Suprapubic skin (tissue), 4 donors: ENCODE measurements around the gene COPZ1. TPM values are rescaled to one million over a fixed set of nuclear protein-coding genes. Genes with fewer than 3 reads are reported as not detected.

ENCODE experiments used
- DNase-seq, 2 donors: peaks; one replicate each; pipeline ENCODE4 v3.0.0-alpha.2; 2019; ENCODE audit warnings: low spot score in 2 of 2
- H3K27ac ChIP-seq: fragments of 200-600 bp; sonication (generic); one replicate; pipeline ENCODE4 v1.5.1; 2019
- H3K27me3 ChIP-seq: fragments of 200-600 bp; sonication (generic); one replicate; pipeline ENCODE4 v1.5.1; 2019
- H3K36me3 ChIP-seq: fragments of 200-600 bp; sonication (generic); one replicate; pipeline ENCODE4 v1.5.1; 2019
- H3K4me1 ChIP-seq: fragments of 200-600 bp; sonication (generic); one replicate; pipeline ENCODE4 v1.5.1; 2019
- H3K4me3 ChIP-seq: fragments of 200-600 bp; sonication (generic); one replicate; pipeline ENCODE4 v1.5.1; 2019; ENCODE audit warnings: mild to moderate bottlenecking
- H3K9me3 ChIP-seq: fragments of 200-600 bp; sonication (generic); one replicate; pipeline ENCODE4 v1.5.1; 2019
- CTCF ChIP-seq, 2 donors: fragments of 200-600 bp in 1 of 2; fragments of 450-650 bp in 1 of 2; sonication (generic) in 1 of 2; IDR thresholded peaks; one replicate each; pipeline ENCODE4 v1.5.1; 2016 to 2019; ENCODE audit warnings: antibody characterized with exemption in 2 of 2, mild to moderate bottlenecking in 1 of 2, moderate library complexity in 1 of 2
- EP300 ChIP-seq: sonication (generic); formaldehyde crosslinking; IDR thresholded peaks from one replicate; pipeline ENCODE4 v1.6.1; 2017; ENCODE audit warnings: antibody characterized with exemption
- POLR2A ChIP-seq, 2 donors: fragments of 450-650 bp; IDR thresholded peaks; one replicate each; pipeline ENCODE4 v1.6.1; 2017; ENCODE audit warnings: antibody characterized with exemption in 2 of 2, mild to moderate bottlenecking in 2 of 2, moderate library complexity in 2 of 2
- POLR2AphosphoS5 ChIP-seq, 3 donors: sonication (generic); formaldehyde crosslinking; IDR thresholded peaks; one replicate each; pipeline ENCODE4 v1.6.1; 2017; ENCODE audit warnings: antibody characterized with exemption in 3 of 3
- WGBS: methylation state at CpG from one replicate; pipeline ENCODE4 v1.1.5; 2018; 5-methylcytosine and 5-hydroxymethylcytosine counted together
- total RNA-seq, 4 donors: library from RNA; depleted of rRNA; stranded (reverse); fragments of >200 nt; gene quantifications; one replicate each; pipeline ENCODE4 v1.1.0, GENCODE V29; 2016

Gene COPZ1
- total RNA-seq, 4 donors from 2014 or later, result 70.9 to 89.0 (median 77.6) TPM

- Histone ChIP-seq H3K9me3 (no peaks in the 10 kb centered on the region), H3K4me1 (no peaks in the 10 kb centered on the region), H3K27me3 (peaks cover 2% of the 10 kb centered on the region), H3K36me3 (no peaks in the 10 kb centered on the region), H3K4me3 (no peak overlapping the region), H3K27ac (no peak overlapping the region)
- TF ChIP-seq EP300 (no peak), CTCF (IDR thresholded peaks at IDR 0.05) (peak; percentile 58 to 64), POLR2AphosphoS5 (IDR thresholded peaks at IDR 0.05) (no peak)
- 80% methylated on average over 9 of the region's 9 CpGs for WGBS
- no peak for DNase-seq
These were observed 30.6 kb upstream of the COPZ1 start for GRCh38 chr12:54294152-54294952.

GRCh38 chr12:54294953-54295566, 29.9 kb upstream of the COPZ1 start:
- Histone ChIP-seq H3K27ac (no peak overlapping the region), H3K9me3 (no peaks in the 10 kb centered on the region), H3K4me1 (no peaks in the 10 kb centered on the region), H3K36me3 (no peaks in the 10 kb centered on the region), H3K4me3 (no peak overlapping the region), H3K27me3 (peaks cover 5% of the 10 kb centered on the region)
- TF ChIP-seq EP300 (no peak), CTCF (IDR thresholded peaks at IDR 0.05) (no peak), POLR2A (IDR thresholded peaks at IDR 0.05) (no peak), POLR2AphosphoS5 (IDR thresholded peaks at IDR 0.05) (no peak)
- WGBS, result 79% methylated on average over 9 of the region's 9 CpGs
- no peak for DNase-seq

GRCh38 chr12:54296393-54297099, 28.4 kb upstream of the COPZ1 start:
- no peaks in the 10 kb centered on the region for H3K9me3 ChIP-seq
- H3K4me3 ChIP-seq, result no peak overlapping the region
- peaks cover 13% of the 10 kb centered on the region for H3K4me1 ChIP-seq
- no peak for TF ChIP-seq POLR2AphosphoS5 (IDR thresholded peaks at IDR 0.05)
- no peak for TF ChIP-seq EP300
- TF ChIP-seq CTCF (IDR thresholded peaks at IDR 0.05), result no peak
- TF ChIP-seq POLR2A (IDR thresholded peaks at IDR 0.05), result no peak
- no peaks in the 10 kb centered on the region for H3K36me3 ChIP-seq
- peaks cover 5% of the 10 kb centered on the region for H3K27me3 ChIP-seq
- no peak for DNase-seq
- no peak overlapping the region for H3K27ac ChIP-seq
- 81% methylated on average over 5 of the region's 5 CpGs for WGBS

GRCh38 chr12:54298904-54299303, 26.0 kb upstream of the COPZ1 start:
- Histone ChIP-seq H3K4me3 (no peak overlapping the region), H3K9me3 (no peaks in the 10 kb centered on the region), H3K4me1 (peaks cover 19% of the 10 kb centered on the region), H3K27me3 (peaks cover 5% of the 10 kb centered on the region), H3K27ac (no peak overlapping the region), H3K36me3 (no peaks in the 10 kb centered on the region)
- no peak for TF ChIP-seq CTCF (IDR thresholded peaks at IDR 0.05)
- no peak for TF ChIP-seq EP300
- TF ChIP-seq POLR2A (IDR thresholded peaks at IDR 0.05), result no peak
- no peak for TF ChIP-seq POLR2AphosphoS5 (IDR thresholded peaks at IDR 0.05)
- 83% methylated on average over 5 of the region's 5 CpGs for WGBS
- DNase-seq, result no peak
